GM12878 (cell line): Measurements from ENCODE around the gene CBARP. TPM values are rescaled to one million over a fixed set of nuclear protein-coding genes. Genes with fewer than 3 reads are reported as not detected.

Source experiments
- CHD1 ChIP-seq: IDR thresholded peaks from 2 replicates; pipeline ENCODE4 v1.6.1; 2012; ENCODE audit warnings: low read depth, low read length, improper control_type of control experiment
- E2F4 ChIP-seq: IDR thresholded peaks from 2 replicates; pipeline ENCODE4 v1.6.1; 2012; ENCODE audit warnings: low read depth, low read length, improper control_type of control experiment
- EP300 ChIP-seq, 2 experiments: fragments of 150-350 bp in 1 of 2; IDR thresholded peaks; 2 replicates each; pipeline ENCODE4 v1.6.1; 2011 to 2012; ENCODE audit warnings: low read depth in 2 of 2, low read length in 2 of 2, borderline replicate concordance in 1 of 2, improper control_type of control experiment in 1 of 2, inconsistent platforms in 1 of 2; ENCODE audit not compliant: control insufficient read depth in 1 of 2
- EZH2 ChIP-seq: IDR thresholded peaks from 2 replicates; pipeline ENCODE4 v1.6.1; 2012; ENCODE audit warnings: low read depth, mild to moderate bottlenecking, control low read depth, inconsistent platforms, low read length, borderline replicate concordance; ENCODE audit not compliant: control insufficient read depth
- HSF1 ChIP-seq: fragments of 150-350 bp; IDR thresholded peaks from 2 replicates; pipeline ENCODE4 v1.6.1; 2014; ENCODE audit warnings: mild to moderate bottlenecking, low read depth, low read length
- IKZF1 ChIP-seq: fragments of 450-650 bp; conservative IDR thresholded peaks from 2 replicates; pipeline ENCODE4 v1.6.1; 2017; ENCODE audit warnings: antibody characterized with exemption, mild to moderate bottlenecking
- JUNB ChIP-seq: IDR thresholded peaks from 2 replicates; pipeline ENCODE4 v1.6.1; 2016; ENCODE audit warnings: antibody characterized with exemption, mild to moderate bottlenecking
- KDM1A ChIP-seq: fragments of 200-600 bp; sonication (generic); IDR thresholded peaks from 2 replicates; pipeline ENCODE4 v1.6.1; 2016; ENCODE audit warnings: borderline replicate concordance
- MXI1 ChIP-seq: fragments of 150-350 bp; IDR thresholded peaks from 2 replicates; pipeline ENCODE4 v1.6.1; 2011; ENCODE audit warnings: low read depth, mild to moderate bottlenecking, inconsistent platforms, low read length, improper control_type of control experiment
- NFYB ChIP-seq: IDR thresholded peaks from 2 replicates; pipeline ENCODE4 v1.6.1; 2011; ENCODE audit warnings: low read depth, mild to moderate bottlenecking, low read length, improper control_type of control experiment, moderate library complexity; ENCODE audit not compliant: insufficient read depth
- NR2C1 ChIP-seq: fragments of 450-650 bp; IDR thresholded peaks from 2 replicates; pipeline ENCODE4 v1.6.1; 2017; ENCODE audit warnings: antibody characterized with exemption, mild to moderate bottlenecking, moderate library complexity
- NRF1 ChIP-seq: conservative IDR thresholded peaks from 2 replicates; pipeline ENCODE4 v1.6.1; 2011; ENCODE audit warnings: mild to moderate bottlenecking, low read depth, low read length, improper control_type of control experiment
- PBX3 ChIP-seq: IDR thresholded peaks from 2 replicates; pipeline ENCODE4 v1.6.1; 2011; ENCODE audit warnings: mild to moderate bottlenecking, low read depth, low read length, moderate library complexity; ENCODE audit not compliant: insufficient replicate concordance
- RBBP5 ChIP-seq: fragments of 200-600 bp; sonication (generic); conservative IDR thresholded peaks from 2 replicates; pipeline ENCODE4 v1.6.1; 2016
- SMAD1 ChIP-seq: fragments of 450-650 bp; IDR thresholded peaks from 2 replicates; pipeline ENCODE4 v1.6.1; 2018; ENCODE audit warnings: mild to moderate bottlenecking, low read depth; ENCODE audit not compliant: partially characterized antibody
- SMARCA5 ChIP-seq: fragments of 450-650 bp; IDR thresholded peaks from 2 replicates; pipeline ENCODE4 v1.6.1; 2017; ENCODE audit warnings: mild to moderate bottlenecking
- SMC3 ChIP-seq: IDR thresholded peaks from 2 replicates; pipeline ENCODE4 v1.6.1; 2011; ENCODE audit warnings: low read length, improper control_type of control experiment, borderline replicate concordance
- SPI1 ChIP-seq: IDR thresholded peaks from 2 replicates; pipeline ENCODE4 v1.6.1; 2011; ENCODE audit warnings: low read depth, mild to moderate bottlenecking, low read length, moderate library complexity, borderline replicate concordance; ENCODE audit not compliant: insufficient read depth
- SREBF2 ChIP-seq: IDR thresholded peaks from 2 replicates; pipeline ENCODE4 v1.6.1; 2012; ENCODE audit warnings: mild to moderate bottlenecking, low read length
- SRF ChIP-seq, 2 experiments: IDR thresholded peaks; 2 replicates each; pipeline ENCODE4 v1.6.1; 2011; ENCODE audit warnings: low read depth in 2 of 2, low read length in 2 of 2, mild to moderate bottlenecking in 1 of 2, moderate library complexity in 1 of 2
- SUPT20H ChIP-seq: IDR thresholded peaks from 2 replicates; pipeline ENCODE4 v1.6.1; 2011; ENCODE audit warnings: low read depth, mild to moderate bottlenecking, low read length, moderate library complexity, borderline replicate concordance; ENCODE audit not compliant: control insufficient read depth
- YBX1 ChIP-seq: fragments of 450-650 bp; IDR thresholded peaks from 2 replicates; pipeline ENCODE4 v1.6.1; 2016; ENCODE audit warnings: antibody characterized with exemption
- ZNF217 ChIP-seq: fragments of 450-650 bp; IDR thresholded peaks from 2 replicates; pipeline ENCODE4 v1.6.1; 2017; ENCODE audit warnings: antibody characterized with exemption, mild to moderate bottlenecking
- polyA plus RNA-seq, 11 experiments: library from polyadenylated mRNA; depleted of rRNA in 4 of 11; unstranded in 6 of 11; stranded (reverse) in 5 of 11; fragments of >200 nt; fragmentation: Nextera tagmentation in 4 of 11; fragmentation: Illumina TruSeq in 1 of 11; extraction: Ambion mirVana in 4 of 11; extraction: Trizol in 1 of 11; gene quantifications; 1 replicate in 1 of 11; 2 replicates in 10 of 11; pipeline versions ENCODE4 v1.2.1 to v1.2.3, GENCODE V29; 2011 to 2016; ENCODE audit warnings: inconsistent platforms in 2 of 11, missing spikeins in 2 of 11, low read depth in 1 of 11
- total RNA-seq, 4 experiments: library from RNA; depleted of rRNA in 3 of 4; stranded (reverse); fragments of >200 nt in 3 of 4; fragmentation: Illumina TruSeq in 1 of 4; extraction: Trizol in 1 of 4; gene quantifications; 2 replicates each; pipeline versions ENCODE4 v1.2.1 to v1.2.3, GENCODE V29; 2013 to 2021
- TF ChIP-seq, protein P1 (sequence below): fragments of 450-650 bp; IDR thresholded peaks from 2 replicates; pipeline ENCODE4 v1.6.1; 2017; ENCODE audit warnings: mild to moderate bottlenecking, moderate library complexity

The CBARP gene
- total and polyA plus RNA-seq, 10 of the 15 experiments (the other 5 are each of a cell fraction or from before 2014, with no cell fraction given), result 0.04 to 0.59 (median 0.18) TPM; not detected in 3

DNA sequence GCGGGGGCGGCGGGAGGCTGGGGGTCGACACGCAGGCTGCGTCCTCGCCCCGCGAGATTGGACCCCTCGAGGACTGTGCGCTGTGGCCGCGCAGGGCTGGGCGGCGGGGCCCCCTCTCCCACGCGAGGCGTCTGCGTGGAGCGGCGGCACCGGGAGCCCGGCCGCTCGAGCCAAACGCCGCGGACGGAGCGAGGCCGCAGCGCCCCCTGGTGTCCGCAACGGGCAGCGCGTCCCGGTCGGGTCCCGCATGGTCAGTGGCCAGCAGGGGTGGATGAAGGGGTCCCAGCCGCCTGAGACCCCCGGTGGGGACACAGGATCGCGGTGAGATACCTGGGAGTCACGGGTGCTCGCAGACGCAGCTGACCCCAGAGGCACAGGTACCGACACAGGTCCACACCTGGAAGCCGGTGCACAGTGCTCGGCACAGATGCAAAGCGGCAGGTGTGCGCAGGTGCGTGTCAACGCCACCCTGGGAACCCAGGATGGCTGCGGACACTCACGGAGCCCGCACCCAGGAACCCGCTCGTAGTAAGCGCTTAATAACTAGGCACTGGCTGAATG, 29.2 kb upstream of the CBARP start (continued):
- TF ChIP-seq PBX3 (no peak), NRF1 (no peak), KDM1A (no peak), RBBP5 (no peak), SREBF2 (no peak), SMAD1 (no peak), E2F4 (no peak), YBX1 (no peak), ZNF217 (peak; percentile 86; the same call in 1 of the 2 replicates), HSF1 (no peak), JUNB (no peak), SRF (IDR thresholded peaks at IDR 0.05; ENCODE audit: low read depth in 2 of 2, low read length in 2 of 2) (no peak), SMC3 (peak; percentile 85), IKZF1 (peak; percentile 91), SMARCA5 (peak; percentile 95), NR2C1 (peak; percentile 46; the same call in 1 of the 2 replicates), EP300 (IDR thresholded peaks at IDR 0.05; ENCODE audit: borderline replicate concordance in 1 of 2, control insufficient read depth in 1 of 2, low read depth in 2 of 2, low read length in 2 of 2) (no peak), MXI1 (0 out of 2 replicates have a peak, but pooled peaks have one; percentile 38), SUPT20H (no peak), EZH2 (no peak), NFYB (no peak), SPI1 (no peak), CHD1 (no peak)
- TF ChIP-seq, protein P1, sequence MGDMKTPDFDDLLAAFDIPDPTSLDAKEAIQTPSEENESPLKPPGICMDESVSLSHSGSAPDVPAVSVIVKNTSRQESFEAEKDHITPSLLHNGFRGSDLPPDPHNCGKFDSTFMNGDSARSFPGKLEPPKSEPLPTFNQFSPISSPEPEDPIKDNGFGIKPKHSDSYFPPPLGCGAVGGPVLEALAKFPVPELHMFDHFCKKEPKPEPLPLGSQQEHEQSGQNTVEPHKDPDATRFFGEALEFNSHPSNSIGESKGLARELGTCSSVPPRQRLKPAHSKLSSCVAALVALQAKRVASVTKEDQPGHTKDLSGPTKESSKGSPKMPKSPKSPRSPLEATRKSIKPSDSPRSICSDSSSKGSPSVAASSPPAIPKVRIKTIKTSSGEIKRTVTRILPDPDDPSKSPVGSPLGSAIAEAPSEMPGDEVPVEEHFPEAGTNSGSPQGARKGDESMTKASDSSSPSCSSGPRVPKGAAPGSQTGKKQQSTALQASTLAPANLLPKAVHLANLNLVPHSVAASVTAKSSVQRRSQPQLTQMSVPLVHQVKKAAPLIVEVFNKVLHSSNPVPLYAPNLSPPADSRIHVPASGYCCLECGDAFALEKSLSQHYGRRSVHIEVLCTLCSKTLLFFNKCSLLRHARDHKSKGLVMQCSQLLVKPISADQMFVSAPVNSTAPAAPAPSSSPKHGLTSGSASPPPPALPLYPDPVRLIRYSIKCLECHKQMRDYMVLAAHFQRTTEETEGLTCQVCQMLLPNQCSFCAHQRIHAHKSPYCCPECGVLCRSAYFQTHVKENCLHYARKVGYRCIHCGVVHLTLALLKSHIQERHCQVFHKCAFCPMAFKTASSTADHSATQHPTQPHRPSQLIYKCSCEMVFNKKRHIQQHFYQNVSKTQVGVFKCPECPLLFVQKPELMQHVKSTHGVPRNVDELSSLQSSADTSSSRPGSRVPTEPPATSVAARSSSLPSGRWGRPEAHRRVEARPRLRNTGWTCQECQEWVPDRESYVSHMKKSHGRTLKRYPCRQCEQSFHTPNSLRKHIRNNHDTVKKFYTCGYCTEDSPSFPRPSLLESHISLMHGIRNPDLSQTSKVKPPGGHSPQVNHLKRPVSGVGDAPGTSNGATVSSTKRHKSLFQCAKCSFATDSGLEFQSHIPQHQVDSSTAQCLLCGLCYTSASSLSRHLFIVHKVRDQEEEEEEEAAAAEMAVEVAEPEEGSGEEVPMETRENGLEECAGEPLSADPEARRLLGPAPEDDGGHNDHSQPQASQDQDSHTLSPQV, result peak; percentile 86; the same call in 1 of the 2 replicates
